ENCODE results near the gene LMF1. TPM values are rescaled to one million over a fixed set of nuclear protein-coding genes. Genes with fewer than 3 reads are reported as not detected.
A peak's percentile ranks its signal among the peaks of the same experiment; 100 is the strongest.

The LMF1 gene
- total and polyA plus RNA-seq, 7 experiments from 2014 or later = 10.6 to 63.1 (median 41.3) TPM

DNA sequence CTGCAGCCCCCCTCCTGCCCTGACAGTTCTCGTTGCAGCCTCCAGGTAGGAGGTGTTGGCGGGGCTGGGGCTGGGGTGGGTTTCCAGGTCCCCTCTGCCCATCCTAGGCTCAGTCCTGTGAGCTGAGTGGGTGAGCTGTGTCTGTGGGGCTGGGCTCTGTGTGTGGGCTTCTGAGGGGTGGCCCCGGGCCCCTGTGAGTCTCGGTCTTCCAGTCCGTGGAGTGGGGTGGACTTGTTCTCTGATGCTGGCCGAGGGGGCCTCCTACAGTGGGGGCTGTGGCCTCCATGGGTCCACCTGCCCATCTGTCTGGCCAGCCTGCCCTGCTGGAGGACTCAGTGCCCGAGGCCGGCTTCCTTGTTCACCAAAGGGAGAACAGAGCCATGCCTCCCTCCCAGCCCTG lies 43.4 kb upstream of the LMF1 start:
- ChIA-PET POLR2A (no interaction called here), CTCF (no interaction called here)
- Histone ChIP-seq H3K4me3 (ENCODE audit: low read length) (no peak overlapping the region), H3K4me1 (ENCODE audit: control insufficient read depth in 2 of 2, insufficient read depth in 2 of 2, low read length in 2 of 2) (peaks cover 0 to 4% of the 10 kb centered on the region in 2 donors), H3K27me3 (ENCODE audit: control insufficient read depth in 2 of 2, insufficient read depth in 2 of 2, low read length in 2 of 2) (no peaks in the 10 kb centered on the region), H3K27ac (ENCODE audit: low read depth, low read length) (no peak overlapping the region), H3K36me3 (ENCODE audit: control insufficient read depth in 2 of 3, insufficient read depth in 3 of 3, low read length in 3 of 3) (no peaks in the 10 kb centered on the region), H3K9me3 (ENCODE audit: control insufficient read depth in 2 of 3, low read length in 3 of 3) (no peaks in the 10 kb centered on the region)
- intact Hi-C loops (cut with micrococcal nuclease) = no loop called here
- Mint-ChIP-seq H3K9me3 (peaks cover 0 to 2% (median 0%) of the 10 kb centered on the region in 11 donors), H3K27ac (no peak overlapping the region), H3K4me3 (no peak overlapping the region), H3K4me1 (peaks cover 0 to 10% (median 4%) of the 10 kb centered on the region in 7 donors), H3K27me3 (peaks cover 0 to 4% (median 0%) of the 10 kb centered on the region in 5 donors), H3K36me3 (no peaks in the 10 kb centered on the region)
- ATAC-seq (no peak), DNase-seq (no peak)

DNA sequence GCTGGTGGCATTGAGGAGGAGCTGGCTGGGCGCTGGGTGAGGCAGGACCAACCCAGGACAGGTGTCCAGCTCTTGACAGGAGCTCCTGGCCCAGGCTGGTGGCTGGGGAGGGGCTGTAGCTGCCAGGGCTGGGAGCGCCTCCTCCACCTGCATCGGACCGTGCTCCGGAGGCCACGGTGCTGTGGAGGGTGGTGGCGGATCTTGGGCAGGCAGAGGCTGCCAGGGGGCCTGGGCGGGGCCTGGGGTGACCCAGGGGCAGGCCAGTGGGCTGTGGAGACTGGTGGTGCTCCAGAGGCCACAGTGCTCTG lies 42.8 kb upstream of the LMF1 start:
- Histone ChIP-seq H3K4me3 (ENCODE audit: low read length) (no peak overlapping the region), H3K36me3 (ENCODE audit: control insufficient read depth in 2 of 3, insufficient read depth in 3 of 3, low read length in 3 of 3) (no peaks in the 10 kb centered on the region), H3K9me3 (ENCODE audit: control insufficient read depth in 2 of 3, low read length in 3 of 3) (no peaks in the 10 kb centered on the region), H3K4me1 (ENCODE audit: control insufficient read depth in 2 of 2, insufficient read depth in 2 of 2, low read length in 2 of 2) (peaks cover 0 to 4% of the 10 kb centered on the region in 2 donors), H3K27ac (ENCODE audit: low read depth, low read length) (no peak overlapping the region), H3K27me3 (ENCODE audit: control insufficient read depth in 2 of 2, insufficient read depth in 2 of 2, low read length in 2 of 2) (no peaks in the 10 kb centered on the region)
- DNase-seq = no peak
- Mint-ChIP-seq H3K36me3 (no peaks in the 10 kb centered on the region), H3K27ac (no peak overlapping the region), H3K9me3 (no peaks in the 10 kb centered on the region), H3K4me1 (peaks cover 0 to 13% (median 4%) of the 10 kb centered on the region in 7 donors), H3K27me3 (peaks cover 0 to 7% (median 0%) of the 10 kb centered on the region in 5 donors), H3K4me3 (no peak overlapping the region)
- ATAC-seq = no peak
- ChIA-PET CTCF (no interaction called here), POLR2A (no interaction called here)
- intact Hi-C loops (cut with micrococcal nuclease) = no loop called here

DNA sequence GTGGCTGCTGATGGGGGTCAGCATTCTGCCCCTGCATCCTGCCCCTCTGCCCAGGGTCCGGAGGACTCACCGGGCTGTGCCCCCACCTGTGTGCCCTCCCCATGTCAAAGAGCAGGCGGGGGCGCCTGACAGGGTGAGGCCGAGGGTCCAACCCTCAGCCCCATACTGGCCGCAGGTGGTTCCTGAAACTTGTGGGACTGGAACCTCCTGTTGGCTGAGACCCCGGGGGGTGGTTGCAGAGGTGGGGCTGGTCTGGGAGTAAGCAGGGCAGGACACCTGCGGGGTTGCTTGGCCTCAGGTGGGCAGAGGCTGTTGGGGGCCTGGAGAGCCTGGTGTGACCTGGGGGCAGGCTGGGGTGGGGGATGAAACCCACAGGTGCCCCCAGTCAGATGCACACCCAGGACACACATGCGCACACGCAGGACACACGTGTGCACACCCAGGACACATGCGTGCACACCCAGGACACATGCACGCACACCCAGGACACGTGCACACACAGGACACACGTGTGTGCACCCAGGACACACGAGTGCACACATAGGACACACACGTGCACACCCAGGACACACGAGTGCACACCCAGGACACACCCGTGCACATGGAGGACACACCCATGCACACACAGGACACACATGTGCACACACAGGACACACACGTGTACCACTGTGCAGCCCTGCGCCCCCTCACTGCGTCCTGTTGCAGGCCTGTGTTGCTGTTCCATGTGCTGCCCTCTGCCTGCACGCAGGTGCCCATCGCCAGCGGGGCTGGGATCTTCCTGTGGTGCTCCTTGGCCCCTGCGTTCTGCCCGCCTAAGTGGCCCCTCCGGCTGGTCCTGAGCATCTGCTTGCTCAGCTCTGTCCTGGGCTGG lies 42.2 kb upstream of the LMF1 start:
- no peak overlapping the region for H3K27ac Mint-ChIP-seq
- POLR2A ChIA-PET = no interaction called here
- peaks cover 0 to 13% (median 6%) of the 10 kb centered on the region in 7 donors for H3K4me1 Mint-ChIP-seq

DNA sequence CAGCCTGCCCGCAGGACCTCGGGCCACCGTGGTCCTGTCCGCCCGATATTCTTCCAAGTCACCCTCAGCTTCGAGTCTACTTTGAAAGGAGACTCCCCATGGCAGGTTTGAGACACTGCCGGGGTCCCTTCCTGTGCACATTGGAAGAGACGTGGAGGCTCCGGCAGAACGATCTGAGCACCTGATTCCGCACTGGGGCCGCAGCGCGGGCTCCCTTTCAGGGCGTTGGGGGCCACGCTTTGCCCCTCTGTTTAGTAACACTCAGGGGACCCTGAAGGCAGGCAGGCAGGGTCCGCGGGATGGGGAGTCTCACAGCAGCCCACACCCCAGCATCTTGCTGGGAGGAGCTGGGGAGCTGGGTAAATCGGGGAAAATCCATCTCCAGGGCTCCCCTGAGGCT lies 41.4 kb upstream of the LMF1 start:
- H3K27me3 ChIP-seq (ENCODE audit: control insufficient read depth in 2 of 2, insufficient read depth in 2 of 2, low read length in 2 of 2) = no peaks in the 10 kb centered on the region
- ATAC-seq (no peak), DNase-seq (no peak)
- peaks cover 0 to 13% (median 6%) of the 10 kb centered on the region in 7 donors for H3K4me1 Mint-ChIP-seq
- ChIA-PET POLR2A (no interaction called here), CTCF (no interaction called here)
- H3K36me3 Mint-ChIP-seq = no peaks in the 10 kb centered on the region
- H3K27ac Mint-ChIP-seq = no peak overlapping the region
- peaks cover 0 to 8% (median 0%) of the 10 kb centered on the region in 5 donors for H3K27me3 Mint-ChIP-seq
- no peaks in the 10 kb centered on the region for H3K9me3 Mint-ChIP-seq
- H3K4me1 ChIP-seq (ENCODE audit: control insufficient read depth in 2 of 2, insufficient read depth in 2 of 2, low read length in 2 of 2) = peaks cover 0 to 4% of the 10 kb centered on the region in 2 donors
- no peaks in the 10 kb centered on the region for H3K9me3 ChIP-seq (ENCODE audit: control insufficient read depth in 2 of 3, low read length in 3 of 3)
- no peaks in the 10 kb centered on the region for H3K36me3 ChIP-seq (ENCODE audit: control insufficient read depth in 2 of 3, insufficient read depth in 3 of 3, low read length in 3 of 3)
- H3K4me3 ChIP-seq (ENCODE audit: low read length) = no peak overlapping the region
- intact Hi-C loops (cut with micrococcal nuclease) = no loop called here
- no peak overlapping the region for H3K4me3 Mint-ChIP-seq
- H3K27ac ChIP-seq (ENCODE audit: low read depth, low read length) = no peak overlapping the region

More for the DNA sequence above, 42.2 kb upstream of the LMF1 start:
- no peaks in the 10 kb centered on the region for H3K27me3 ChIP-seq (ENCODE audit: control insufficient read depth in 2 of 2, insufficient read depth in 2 of 2, low read length in 2 of 2)
- intact Hi-C loops (cut with micrococcal nuclease) = no loop called here
- H3K9me3 ChIP-seq (ENCODE audit: control insufficient read depth in 2 of 3, low read length in 3 of 3) = no peaks in the 10 kb centered on the region
- H3K36me3 ChIP-seq (ENCODE audit: control insufficient read depth in 2 of 3, insufficient read depth in 3 of 3, low read length in 3 of 3) = no peaks in the 10 kb centered on the region
- Mint-ChIP-seq H3K9me3 (no peaks in the 10 kb centered on the region), H3K36me3 (no peaks in the 10 kb centered on the region), H3K4me3 (no peak overlapping the region), H3K27me3 (peaks cover 0 to 8% (median 0%) of the 10 kb centered on the region in 5 donors)
- no peak for ATAC-seq
- H3K4me1 ChIP-seq (ENCODE audit: control insufficient read depth in 2 of 2, insufficient read depth in 2 of 2, low read length in 2 of 2) = peaks cover 0 to 4% of the 10 kb centered on the region in 2 donors
- CTCF ChIA-PET = no interaction called here
- no peak overlapping the region for H3K4me3 ChIP-seq (ENCODE audit: low read length)
- no peak overlapping the region for H3K27ac ChIP-seq (ENCODE audit: low read depth, low read length)
- no peak for DNase-seq

DNA sequence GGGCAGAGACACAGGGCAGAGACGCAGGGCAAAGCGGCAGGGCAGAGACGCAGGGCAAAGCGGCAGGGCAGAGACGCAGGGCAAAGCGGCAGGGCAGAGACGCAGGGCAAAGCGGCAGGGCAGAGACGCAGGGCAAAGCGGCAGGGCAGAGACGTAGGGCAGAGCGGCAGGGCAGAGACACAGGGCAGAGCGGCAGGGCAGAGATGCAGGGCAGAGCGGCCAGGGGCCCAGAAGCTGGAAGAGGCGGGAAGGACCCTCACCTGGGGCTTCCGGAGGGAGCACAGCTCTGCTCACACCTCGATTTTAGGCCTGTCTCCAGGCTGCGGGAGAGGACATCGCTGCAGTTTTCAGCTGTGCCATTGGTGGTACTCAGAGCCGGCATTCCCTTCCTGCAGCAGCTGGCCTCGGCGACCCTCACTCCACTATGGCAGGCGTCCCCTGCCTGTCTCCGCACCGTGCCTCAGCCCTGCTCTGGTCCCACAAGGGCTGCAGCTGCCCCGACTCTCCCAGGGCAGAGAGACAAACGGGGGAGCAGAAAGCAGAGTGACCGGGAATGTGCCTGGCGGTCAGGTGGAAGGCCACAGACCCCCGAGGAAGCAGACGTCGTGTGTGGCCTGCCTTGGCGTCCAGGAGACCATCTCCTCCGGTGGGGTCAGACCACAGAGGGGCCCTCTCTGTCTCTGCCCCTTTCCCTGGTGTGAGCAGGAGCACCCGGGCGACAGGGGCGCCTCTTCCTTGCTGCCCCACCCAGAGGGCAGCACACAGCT lies 40.7 kb upstream of the LMF1 start:
- H3K4me3 ChIP-seq (ENCODE audit: low read length) = no peak overlapping the region
- intact Hi-C loops (cut with micrococcal nuclease) = no loop called here
- H3K27ac ChIP-seq (ENCODE audit: low read depth, low read length) = no peak overlapping the region
- peaks cover 0 to 13% (median 6%) of the 10 kb centered on the region in 7 donors for H3K4me1 Mint-ChIP-seq
- no peaks in the 10 kb centered on the region for H3K27me3 ChIP-seq (ENCODE audit: control insufficient read depth in 2 of 2, insufficient read depth in 2 of 2, low read length in 2 of 2)
- no peaks in the 10 kb centered on the region for H3K9me3 Mint-ChIP-seq
- peaks cover 0 to 8% (median 0%) of the 10 kb centered on the region in 5 donors for H3K27me3 Mint-ChIP-seq
- no peak overlapping the region for H3K4me3 Mint-ChIP-seq
- no peak overlapping the region for H3K27ac Mint-ChIP-seq
- POLR2A ChIA-PET = no interaction called here
- DNase-seq = no peak
- no peaks in the 10 kb centered on the region for H3K36me3 Mint-ChIP-seq
- ATAC-seq = no peak
- no peaks in the 10 kb centered on the region for H3K9me3 ChIP-seq (ENCODE audit: control insufficient read depth in 2 of 3, low read length in 3 of 3)
- CTCF ChIA-PET = no interaction called here
- H3K36me3 ChIP-seq (ENCODE audit: control insufficient read depth in 2 of 3, insufficient read depth in 3 of 3, low read length in 3 of 3) = no peaks in the 10 kb centered on the region
- peaks cover 0 to 4% of the 10 kb centered on the region in 2 donors for H3K4me1 ChIP-seq (ENCODE audit: control insufficient read depth in 2 of 2, insufficient read depth in 2 of 2, low read length in 2 of 2)

DNA sequence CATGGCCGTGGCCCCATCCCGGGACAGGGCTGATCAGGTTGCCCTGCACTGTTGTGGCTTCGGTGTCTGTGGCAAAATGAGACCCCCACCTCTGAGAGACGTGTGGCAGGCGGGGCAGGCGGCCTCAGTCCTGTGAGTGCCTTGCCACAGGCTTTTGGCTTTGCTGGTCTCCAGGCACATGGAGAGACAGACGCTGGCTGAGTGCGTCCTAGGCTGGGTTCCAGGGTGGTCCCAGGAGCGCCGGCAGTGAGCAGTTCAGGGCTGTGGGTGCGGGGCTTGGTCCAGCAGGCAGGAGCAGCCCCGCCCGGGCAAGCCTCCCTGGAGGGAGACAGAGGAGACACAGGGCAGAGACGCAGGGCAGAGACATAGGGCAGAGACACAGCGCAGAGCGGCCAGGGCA lies 40.0 kb upstream of the LMF1 start:
- Mint-ChIP-seq H3K36me3 (no peaks in the 10 kb centered on the region), H3K27me3 (peaks cover 0 to 12% (median 0%) of the 10 kb centered on the region in 5 donors), H3K9me3 (no peaks in the 10 kb centered on the region), H3K27ac (no peak overlapping the region), H3K4me3 (peak overlapping the region in 1 of 10 donors; percentile 58), H3K4me1 (peaks cover 0 to 17% (median 10%) of the 10 kb centered on the region in 7 donors)
- CTCF ChIA-PET = no interaction called here
- ATAC-seq (no peak), DNase-seq (no peak)
- Histone ChIP-seq H3K4me3 (ENCODE audit: low read length) (no peak overlapping the region), H3K36me3 (ENCODE audit: control insufficient read depth in 2 of 3, insufficient read depth in 3 of 3, low read length in 3 of 3) (no peaks in the 10 kb centered on the region), H3K9me3 (ENCODE audit: control insufficient read depth in 2 of 3, low read length in 3 of 3) (no peaks in the 10 kb centered on the region), H3K27ac (ENCODE audit: low read depth, low read length) (no peak overlapping the region), H3K4me1 (ENCODE audit: control insufficient read depth in 2 of 2, insufficient read depth in 2 of 2, low read length in 2 of 2) (peaks cover 0 to 4% of the 10 kb centered on the region in 2 donors), H3K27me3 (ENCODE audit: control insufficient read depth in 2 of 2, insufficient read depth in 2 of 2, low read length in 2 of 2) (no peaks in the 10 kb centered on the region)
- POLR2A ChIA-PET = no interaction called here
- intact Hi-C loops (cut with micrococcal nuclease) = no loop called here

All from naive thymus-derived CD4-positive, alpha-beta T cell (primary cell).